Endothelial cell of umbilical vein (primary cell): ENCODE data around the gene PPM1N. TPM values are rescaled to one million over a fixed set of nuclear protein-coding genes. Genes with fewer than 3 reads are reported as not detected.

Experiments used
- BruUV-seq: library from RNA; stranded (reverse); fragments of 400-500 nt; replicated peaks from 2 replicates; lab custom pipeline; 2021; lab: Mats Ljungman, UMichigan
- CTCF ChIA-PET: fragments of 300-600, 350-600 bp; sonication (Branson Sonifier 250); formaldehyde crosslinking; loops from one replicate; lab custom pipeline; 2021; ENCODE audit warnings: antibody characterized with exemption, inconsistent platforms; lab: Charles Lee
- POLR2A ChIA-PET: fragments of 300-600, 350-600 bp; sonication (Branson Sonifier 250); formaldehyde crosslinking; loops from one replicate; lab custom pipeline; 2021; ENCODE audit warnings: antibody characterized with exemption, inconsistent platforms; lab: Charles Lee
- DNase-seq: peaks from one replicate; pipeline ENCODE4 v3.0.0-alpha.2; 2011; ENCODE audit warnings: low read depth, low spot score
- FAIRE-seq: peaks from 2 replicates; lab custom pipeline; 2011; peaks lifted over from hg19 to GRCh38; lab: Jason Lieb, UNC
- H2AFZ ChIP-seq: 2 replicates; pipeline ENCODE4 v1.6.0; 2012; ENCODE audit warnings: low read depth, low read length, control low read depth, inconsistent platforms
- H3K27ac ChIP-seq: 2 replicates; pipeline ENCODE4 v1.5.1; 2011; ENCODE audit warnings: low read depth, mild to moderate bottlenecking, control low read depth, low read length, moderate library complexity; ENCODE audit not compliant: insufficient read depth
- H3K27me3 ChIP-seq, 2 experiments: 2 replicates each; pipeline versions ENCODE4 v1.6.0 to v1.6.1; 2011; ENCODE audit warnings: low read length in 2 of 2, mixed read lengths in 1 of 2; ENCODE audit not compliant: control insufficient read depth in 2 of 2, insufficient read depth in 2 of 2
- H3K36me3 ChIP-seq, 2 experiments: 2 replicates in 1 of 2; 3 replicates in 1 of 2; pipeline ENCODE4 v1.5.1; 2011; ENCODE audit warnings: low read length in 2 of 2, mild to moderate bottlenecking in 1 of 2, moderate library complexity in 1 of 2; ENCODE audit not compliant: control insufficient read depth in 2 of 2, insufficient read depth in 2 of 2; ENCODE audit errors: extremely low read depth in 1 of 2
- H3K4me1 ChIP-seq: 3 replicates; pipeline ENCODE4 v1.5.1; 2011; ENCODE audit warnings: mild to moderate bottlenecking, low read length; ENCODE audit not compliant: control insufficient read depth, insufficient read depth; ENCODE audit errors: extremely low read depth
- H3K4me2 ChIP-seq: 2 replicates; pipeline ENCODE4 v1.6.1; 2011; ENCODE audit warnings: low read length, control low read depth, mixed read lengths; ENCODE audit not compliant: insufficient read depth
- H3K4me3 ChIP-seq, 3 experiments: fragments of 200-600 bp in 1 of 3; sonication (generic), shearing (Covaris generic) in 1 of 3; replicated peaks in 1 of 3; 2 replicates each; pipeline ENCODE4 v1.5.1; 2011 to 2016; ENCODE audit warnings: control low read depth in 3 of 3, low read length in 3 of 3, mild to moderate bottlenecking in 2 of 3, inconsistent platforms in 1 of 3, low read depth in 1 of 3, moderate library complexity in 1 of 3; ENCODE audit not compliant: insufficient read depth in 1 of 3
- H3K79me2 ChIP-seq: 2 replicates; pipeline ENCODE4 v1.6.0; 2012; ENCODE audit warnings: low read length, inconsistent platforms; ENCODE audit not compliant: control insufficient read depth, insufficient read depth
- H3K9ac ChIP-seq: replicated peaks from 2 replicates; pipeline ENCODE3; 2011; ENCODE audit warnings: low read length, control low read depth; ENCODE audit not compliant: insufficient read depth; ENCODE audit errors: extremely low read depth
- H3K9me1 ChIP-seq: replicated peaks from 3 replicates; pipeline ENCODE4 v1.6.0; 2011; ENCODE audit warnings: mild to moderate bottlenecking, low read length; ENCODE audit not compliant: control insufficient read depth, insufficient read depth; ENCODE audit errors: extremely low read depth
- H3K9me3 ChIP-seq: replicated peaks from 2 replicates; pipeline ENCODE4 v1.5.1; 2012; ENCODE audit warnings: low read length, inconsistent platforms; ENCODE audit not compliant: control insufficient read depth, insufficient read depth
- H4K20me1 ChIP-seq: replicated peaks from 2 replicates; pipeline ENCODE3; 2011; ENCODE audit warnings: mild to moderate bottlenecking, low read length; ENCODE audit not compliant: control insufficient read depth, insufficient read depth; ENCODE audit errors: extremely low read depth
- CTCF ChIP-seq, 2 donors: IDR thresholded peaks; 1 replicate in 1 of 2; 2 replicates in 1 of 2; pipeline ENCODE4 v1.5.1; 2011; ENCODE audit warnings: low read length in 2 of 2, mild to moderate bottlenecking in 2 of 2, moderate library complexity in 2 of 2, control low read depth in 1 of 2, inconsistent platforms in 1 of 2, low read depth in 1 of 2; ENCODE audit not compliant: insufficient read depth in 1 of 2; ENCODE audit errors: extremely low read depth in 1 of 2
- EZH2 ChIP-seq: IDR thresholded peaks from 2 replicates; pipeline ENCODE4 v1.6.1; 2012; ENCODE audit warnings: borderline replicate concordance, low read depth, mild to moderate bottlenecking, moderate library complexity, low read length, inconsistent platforms; ENCODE audit not compliant: severe bottlenecking
- FOS ChIP-seq: IDR thresholded peaks from 2 replicates; pipeline ENCODE4 v1.6.1; 2011; ENCODE audit warnings: mild to moderate bottlenecking, low read length, moderate library complexity, borderline replicate concordance; ENCODE audit not compliant: insufficient read depth
- GATA2 ChIP-seq: IDR thresholded peaks from 2 replicates; pipeline ENCODE4 v1.7.0; 2011; ENCODE audit warnings: low read depth, mild to moderate bottlenecking, moderate library complexity, mixed read lengths, low read length; ENCODE audit not compliant: insufficient read length, insufficient read depth
- JUN ChIP-seq: IDR thresholded peaks from 2 replicates; pipeline ENCODE4 v1.6.1; 2011; ENCODE audit warnings: borderline replicate concordance, low read depth; ENCODE audit not compliant: insufficient read length, insufficient read depth
- POLR2A ChIP-seq: IDR thresholded peaks from 2 replicates; pipeline ENCODE4 v1.6.1; 2012; ENCODE audit warnings: low read depth, mild to moderate bottlenecking, control low read depth, low read length
- dilution Hi-C: fragments of 300-500 bp; cut with MboI; formaldehyde crosslinking; loops from one replicate; pipeline ENCODE4 v1.15.0; 2019; ENCODE audit warnings: low sequenced_read_pairs; ENCODE audit not compliant: extremely low pct_ligation_motif_present
- intact Hi-C: fragments of 100-400 bp; cut with micrococcal nuclease; formaldehyde crosslinking; loops from one replicate; pipeline ENCODE4 v1.10.0; 2022
- polyA plus RNA-seq, 4 experiments: library from polyadenylated mRNA; depleted of rRNA in 3 of 4; stranded (reverse) in 3 of 4; unstranded in 1 of 4; fragments of >200 nt; gene quantifications; 2 replicates each; pipeline versions ENCODE4 v1.2.1 to v1.2.3, GENCODE V29; 2011 to 2012; ENCODE audit warnings: missing spikeins in 1 of 4
- total RNA-seq: library from RNA; stranded (reverse); gene quantifications from 2 replicates; pipeline ENCODE4 v1.2.3, GENCODE V29; 2021
- TF ChIP-seq, protein P1 (sequence below): IDR thresholded peaks from 2 replicates; pipeline ENCODE4 v1.6.1; 2011; ENCODE audit not compliant: insufficient read depth, insufficient read length

PPM1N gene
- total and polyA plus RNA-seq, 2 donors (not counting 3 experiments of a cell fraction or from before 2014, with no cell fraction given), result 0.40 to 0.48 TPM

DNA sequence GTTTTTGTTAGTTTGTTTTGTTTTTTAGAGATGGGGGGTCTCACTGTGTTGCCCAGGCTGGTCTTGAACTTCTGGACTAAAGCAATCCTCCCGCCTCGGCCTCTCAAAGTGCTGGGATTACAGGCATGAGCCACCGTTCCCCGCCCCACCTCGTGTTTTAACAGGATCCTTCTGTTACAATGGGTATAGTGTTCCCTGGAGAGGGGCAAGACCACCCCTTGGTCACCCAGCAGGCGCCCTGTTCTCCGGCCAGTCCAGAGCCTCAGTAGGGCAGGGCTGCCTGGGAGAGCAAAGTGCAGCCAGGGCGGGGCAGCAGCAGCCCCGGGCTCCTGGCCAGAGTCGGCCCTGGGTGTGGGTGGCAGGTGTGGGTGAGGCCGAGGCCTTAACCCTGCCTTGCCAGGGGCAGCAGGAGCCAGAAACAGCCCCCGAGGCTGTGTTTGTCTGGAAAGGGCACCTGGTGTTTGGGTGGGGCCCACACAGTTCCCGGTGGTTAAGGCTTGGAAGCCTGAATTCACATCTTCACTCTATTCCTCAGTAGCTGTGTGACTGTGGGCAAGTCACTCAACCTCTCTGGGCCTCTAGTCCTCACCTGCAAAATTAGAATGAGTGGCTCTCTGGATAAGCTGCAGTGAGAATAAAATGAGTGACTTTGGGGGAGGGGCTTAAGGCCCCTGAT, 16.3 kb downstream of the PPM1N start:
- BruUV-seq, result no TSS peak
- TF ChIP-seq FOS, result no peak
- TF ChIP-seq CTCF (IDR thresholded peaks at IDR 0.05; ENCODE audit: extremely low read depth in 1 of 2, insufficient read depth in 1 of 2, low read depth in 1 of 2, low read length in 2 of 2), result no peak
- TF ChIP-seq, protein P1, sequence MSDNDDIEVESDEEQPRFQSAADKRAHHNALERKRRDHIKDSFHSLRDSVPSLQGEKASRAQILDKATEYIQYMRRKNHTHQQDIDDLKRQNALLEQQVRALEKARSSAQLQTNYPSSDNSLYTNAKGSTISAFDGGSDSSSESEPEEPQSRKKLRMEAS, result no peak
- TF ChIP-seq GATA2, result no peak
- TF ChIP-seq EZH2, result no peak
- no peak for TF ChIP-seq JUN
- no peak for TF ChIP-seq POLR2A
- H3K4me3 ChIP-seq, result no peak overlapping the region
- no peaks in the 10 kb centered on the region for H3K9me3 ChIP-seq
- peaks cover 77% of the 10 kb centered on the region for H3K79me2 ChIP-seq
- no peak overlapping the region for H3K9ac ChIP-seq
- DNase-seq, result no peak
- ChIA-PET POLR2A (no interaction called here), CTCF (interaction anchor here (0.8 to 2.3 kb wide), 5 partner anchors 44 to 128 kb away, joined by 3 to 13 read pairs (median 3); no protein-coding TSS in a partner anchor)
- no peaks in the 10 kb centered on the region for H3K27me3 ChIP-seq
- peaks cover 29% of the 10 kb centered on the region for H3K4me1 ChIP-seq
- dilution Hi-C loops, result no loop called here
- H2AFZ ChIP-seq, result no peak overlapping the region
- peaks cover 7 to 10% of the 10 kb centered on the region in 2 experiments for H3K36me3 ChIP-seq
- peak overlapping the region; percentile 23 for H3K27ac ChIP-seq
- no peaks in the 10 kb centered on the region for H3K9me1 ChIP-seq
- no peak overlapping the region for H3K4me2 ChIP-seq
- H4K20me1 ChIP-seq, result no peaks in the 10 kb centered on the region
- intact Hi-C loops, result no loop called here
- FAIRE-seq, result no peak
